Karpas-422 (cell line): ENCODE measurements around the gene STX7. TPM values are rescaled to one million over a fixed set of nuclear protein-coding genes. Genes with fewer than 3 reads are reported as not detected.
A peak's percentile ranks its signal among the peaks of the same experiment; 100 is the strongest.

Source experiments
- DNase-seq: peaks from one replicate; pipeline ENCODE4 v3.0.0-alpha.2; 2015
- H2AFZ ChIP-seq: fragments of 200-600 bp; sonication (generic); 2 replicates; pipeline ENCODE4 v1.6.1; 2014; ENCODE audit warnings: antibody characterized with exemption, low read length, mixed read lengths
- H3K27ac ChIP-seq: fragments of 200-600 bp; sonication (generic); 2 replicates; pipeline ENCODE4 v1.5.1; 2014; ENCODE audit warnings: mild to moderate bottlenecking, low read length, moderate library complexity
- H3K27me3 ChIP-seq: fragments of 200-600 bp; sonication (generic); 2 replicates; pipeline ENCODE4 v1.6.1; 2014; ENCODE audit warnings: low read length, mixed read lengths
- H3K36me3 ChIP-seq: fragments of 200-600 bp; sonication (generic); 2 replicates; pipeline ENCODE4 v1.6.1; 2014; ENCODE audit warnings: low read length, mixed read lengths; ENCODE audit not compliant: insufficient read depth
- H3K4me1 ChIP-seq: fragments of 200-600 bp; sonication (generic); 2 replicates; pipeline ENCODE4 v1.6.1; 2014; ENCODE audit warnings: mild to moderate bottlenecking, low read length, mixed read lengths
- H3K4me2 ChIP-seq: fragments of 200-600 bp; sonication (generic); 2 replicates; pipeline ENCODE4 v1.6.1; 2014; ENCODE audit warnings: low read length, low read depth, mild to moderate bottlenecking; ENCODE audit not compliant: poor library complexity, severe bottlenecking
- H3K4me3 ChIP-seq: fragments of 200-600 bp; sonication (generic); 2 replicates; pipeline ENCODE4 v1.5.1; 2014; ENCODE audit warnings: mild to moderate bottlenecking, antibody characterized with exemption, low read length, mixed read lengths
- H3K79me2 ChIP-seq: fragments of 200-600 bp; sonication (generic); 2 replicates; pipeline ENCODE4 v1.6.1; 2014; ENCODE audit warnings: mild to moderate bottlenecking, low read length, mixed read lengths
- H3K9ac ChIP-seq: fragments of 200-600 bp; sonication (generic); 2 replicates; pipeline ENCODE4 v1.6.0; 2014; ENCODE audit warnings: low read length
- H3K9me2 ChIP-seq: fragments of 200-600 bp; sonication (generic), shearing (Covaris generic); replicated peaks from 2 replicates; pipeline ENCODE4 v1.6.0; 2014; ENCODE audit warnings: mild to moderate bottlenecking, low read length, moderate library complexity; ENCODE audit not compliant: insufficient read depth
- H3K9me3 ChIP-seq: fragments of 300-700, 200-600 bp; sonication (generic); 2 replicates; pipeline ENCODE4 v1.6.1; 2014; ENCODE audit warnings: low read length, mixed read lengths
- H4K20me1 ChIP-seq: fragments of 200-600 bp; sonication (generic); 2 replicates; pipeline ENCODE4 v1.6.1; 2014; ENCODE audit warnings: mild to moderate bottlenecking, antibody characterized with exemption, low read length, low read depth; ENCODE audit not compliant: insufficient read depth
- total RNA-seq: library from RNA; depleted of rRNA; stranded (reverse); fragments of >200 nt; shearing (Covaris generic); gene quantifications from 2 replicates; pipeline ENCODE4 v1.2.3, GENCODE V29; 2014; ENCODE audit warnings: low replicate concordance

STX7 gene
- total RNA-seq, 1 experiment from 2014 or later: 39.7 TPM

DNA sequence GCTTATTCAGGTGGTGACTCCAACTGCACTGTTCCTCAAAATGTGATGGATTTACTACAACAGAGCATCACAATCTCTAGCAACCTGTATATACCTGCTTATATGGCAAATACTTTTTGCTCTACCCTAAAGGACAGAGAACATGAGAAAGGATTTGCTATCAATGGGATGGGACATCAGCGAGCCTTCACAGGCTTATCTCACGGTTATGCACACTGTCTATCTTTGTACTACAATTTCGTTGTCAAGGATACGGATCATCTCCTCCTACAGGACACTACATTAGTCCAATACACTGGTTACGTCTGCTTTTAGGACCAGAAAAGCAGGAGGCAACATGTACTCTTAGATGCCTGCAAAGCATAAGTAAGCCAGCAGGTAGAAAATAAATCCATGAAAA, 34.2 kb downstream of the STX7 start:
- no peaks in the 10 kb centered on the region for H3K9me2 ChIP-seq
- H3K4me3 ChIP-seq: no peak overlapping the region
- peaks cover 96% of the 10 kb centered on the region for H3K79me2 ChIP-seq
- H3K27ac ChIP-seq: no peak overlapping the region
- no peak overlapping the region for H2AFZ ChIP-seq
- no peak for DNase-seq
- no peak overlapping the region for H3K4me2 ChIP-seq
- H3K9ac ChIP-seq: no peak overlapping the region
- peaks cover 39% of the 10 kb centered on the region for H3K36me3 ChIP-seq
- 0 out of 2 replicates have a peak, but pooled peaks cover 4% of the 10 kb centered on the region for H4K20me1 ChIP-seq
- no peaks in the 10 kb centered on the region for H3K9me3 ChIP-seq
- H3K27me3 ChIP-seq: no peaks in the 10 kb centered on the region
- peaks cover 55% of the 10 kb centered on the region for H3K4me1 ChIP-seq

DNA sequence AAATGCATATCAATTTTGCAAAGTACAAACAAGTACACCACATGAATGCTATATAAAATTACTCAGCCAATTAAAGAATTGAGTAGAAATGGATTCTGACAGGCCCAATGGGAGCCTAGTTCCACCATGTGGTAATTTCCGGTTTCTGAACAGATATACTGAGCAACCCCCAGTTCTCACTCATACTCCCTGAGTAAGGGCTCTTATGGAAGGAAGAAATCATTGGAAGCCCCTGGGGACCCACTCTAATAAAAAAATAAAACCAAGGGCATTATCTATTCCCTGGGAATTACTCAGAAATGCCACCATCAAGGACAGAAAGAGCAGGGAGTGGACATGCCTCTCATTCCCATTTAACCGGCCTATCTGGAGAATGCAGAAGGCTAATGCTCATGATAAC, 34.6 kb downstream of the STX7 start:
- Histone ChIP-seq H3K27ac (no peak overlapping the region), H3K27me3 (no peaks in the 10 kb centered on the region), H3K9ac (no peak overlapping the region), H3K9me3 (no peaks in the 10 kb centered on the region), H3K9me2 (no peaks in the 10 kb centered on the region), H3K4me1 (peaks cover 55% of the 10 kb centered on the region), H3K4me3 (no peak overlapping the region), H3K79me2 (peaks cover 92% of the 10 kb centered on the region), H2AFZ (no peak overlapping the region), H3K4me2 (no peak overlapping the region), H4K20me1 (0 out of 2 replicates have a peak, but pooled peaks cover 4% of the 10 kb centered on the region), H3K36me3 (peaks cover 36% of the 10 kb centered on the region)
- DNase-seq: no peak

- Histone ChIP-seq H3K9me2 (no peaks in the 10 kb centered on the region), H3K27me3 (no peaks in the 10 kb centered on the region), H3K4me3 (no peak overlapping the region), H3K9me3 (no peaks in the 10 kb centered on the region), H3K27ac (no peak overlapping the region), H3K36me3 (peaks cover 32% of the 10 kb centered on the region), H3K4me2 (no peak overlapping the region), H2AFZ (no peak overlapping the region), H3K4me1 (peaks cover 42% of the 10 kb centered on the region), H3K79me2 (peaks cover 87% of the 10 kb centered on the region), H4K20me1 (0 out of 2 replicates have a peak, but pooled peaks cover 4% of the 10 kb centered on the region), H3K9ac (no peak overlapping the region)
- no peak for DNase-seq
Measured at GRCh38 chr6:132476688-132477087, 36.2 kb downstream of the STX7 start.

GRCh38 chr6:132475925-132476324, 37.0 kb downstream of the STX7 start:
- no peak for DNase-seq
- Histone ChIP-seq H3K4me3 (no peak overlapping the region), H3K27ac (no peak overlapping the region), H3K4me1 (peaks cover 35% of the 10 kb centered on the region), H3K79me2 (peaks cover 83% of the 10 kb centered on the region), H3K9ac (no peak overlapping the region), H2AFZ (no peak overlapping the region), H3K36me3 (peaks cover 34% of the 10 kb centered on the region), H3K9me3 (no peaks in the 10 kb centered on the region), H3K9me2 (no peaks in the 10 kb centered on the region), H4K20me1 (0 out of 2 replicates have a peak, but pooled peaks cover 4% of the 10 kb centered on the region), H3K27me3 (no peaks in the 10 kb centered on the region), H3K4me2 (no peak overlapping the region)

- Histone ChIP-seq H3K36me3 (peaks cover 54% of the 10 kb centered on the region), H3K27ac (no peak overlapping the region)
- no peak for DNase-seq
Measured at GRCh38 chr6:132471787-132472186, 41.1 kb downstream of the STX7 start.

DNA sequence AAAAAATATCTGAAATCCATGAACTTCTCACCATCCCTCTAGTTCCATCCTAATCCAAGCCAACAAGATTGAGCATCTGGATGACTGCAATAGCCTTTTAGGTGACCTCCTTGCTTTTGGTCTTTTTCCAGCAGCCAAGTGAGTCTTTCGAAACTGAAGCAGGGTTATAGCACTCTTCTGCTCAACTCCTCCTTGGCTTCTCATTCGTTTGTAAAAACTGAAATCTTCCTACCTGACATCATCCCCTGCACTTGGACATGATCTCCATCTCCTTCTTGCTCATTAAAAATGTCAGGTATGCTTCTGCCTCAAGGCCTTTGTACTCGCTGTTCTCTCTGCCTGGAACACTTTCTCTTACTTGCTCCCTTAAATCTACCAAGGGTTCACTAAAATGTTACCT, 46.0 kb downstream of the STX7 start:
- no peaks in the 10 kb centered on the region for H3K9me2 ChIP-seq
- H3K27me3 ChIP-seq: no peaks in the 10 kb centered on the region
- no peaks in the 10 kb centered on the region for H3K9me3 ChIP-seq
- DNase-seq: no peak
- H3K9ac ChIP-seq: no peak overlapping the region
- H3K79me2 ChIP-seq: peaks cover 18% of the 10 kb centered on the region; the same call in 1 of the 2 replicates
- H3K4me3 ChIP-seq: no peak overlapping the region
- no peak overlapping the region for H2AFZ ChIP-seq
- no peaks in the 10 kb centered on the region for H4K20me1 ChIP-seq
- H3K36me3 ChIP-seq: peaks cover 86% of the 10 kb centered on the region
- H3K27ac ChIP-seq: 0 out of 2 replicates have a peak overlapping the region, but pooled peaks have one; percentile 16
- peaks cover 19% of the 10 kb centered on the region for H3K4me1 ChIP-seq
- no peak overlapping the region for H3K4me2 ChIP-seq

More at GRCh38 chr6:132471787-132472186, 41.1 kb downstream of the STX7 start:
- H3K4me1 ChIP-seq: peaks cover 35% of the 10 kb centered on the region
- no peak overlapping the region for H3K9ac ChIP-seq
- no peaks in the 10 kb centered on the region for H3K9me2 ChIP-seq
- no peak overlapping the region for H2AFZ ChIP-seq
- no peaks in the 10 kb centered on the region for H3K9me3 ChIP-seq
- H3K4me3 ChIP-seq: no peak overlapping the region
- no peaks in the 10 kb centered on the region for H3K27me3 ChIP-seq
- no peaks in the 10 kb centered on the region for H4K20me1 ChIP-seq
- peaks cover 48% of the 10 kb centered on the region for H3K79me2 ChIP-seq
- no peak overlapping the region for H3K4me2 ChIP-seq

- H3K27ac ChIP-seq: peak overlapping the region; percentile 16; the same call in 1 of the 2 replicates
- no peaks in the 10 kb centered on the region for H3K9me3 ChIP-seq
- no peaks in the 10 kb centered on the region for H3K9me2 ChIP-seq
- H3K4me1 ChIP-seq: peaks cover 19% of the 10 kb centered on the region
- peaks cover 11% of the 10 kb centered on the region; the same call in 1 of the 2 replicates for H3K79me2 ChIP-seq
- no peak overlapping the region for H3K4me3 ChIP-seq
- H4K20me1 ChIP-seq: no peaks in the 10 kb centered on the region
- no peak overlapping the region for H3K9ac ChIP-seq
- H2AFZ ChIP-seq: no peak overlapping the region
- no peak for DNase-seq
- no peaks in the 10 kb centered on the region for H3K27me3 ChIP-seq
- H3K36me3 ChIP-seq: peaks cover 83% of the 10 kb centered on the region
- H3K4me2 ChIP-seq: no peak overlapping the region
Measured at GRCh38 chr6:132465530-132466485, 47.1 kb downstream of the STX7 start.

DNA sequence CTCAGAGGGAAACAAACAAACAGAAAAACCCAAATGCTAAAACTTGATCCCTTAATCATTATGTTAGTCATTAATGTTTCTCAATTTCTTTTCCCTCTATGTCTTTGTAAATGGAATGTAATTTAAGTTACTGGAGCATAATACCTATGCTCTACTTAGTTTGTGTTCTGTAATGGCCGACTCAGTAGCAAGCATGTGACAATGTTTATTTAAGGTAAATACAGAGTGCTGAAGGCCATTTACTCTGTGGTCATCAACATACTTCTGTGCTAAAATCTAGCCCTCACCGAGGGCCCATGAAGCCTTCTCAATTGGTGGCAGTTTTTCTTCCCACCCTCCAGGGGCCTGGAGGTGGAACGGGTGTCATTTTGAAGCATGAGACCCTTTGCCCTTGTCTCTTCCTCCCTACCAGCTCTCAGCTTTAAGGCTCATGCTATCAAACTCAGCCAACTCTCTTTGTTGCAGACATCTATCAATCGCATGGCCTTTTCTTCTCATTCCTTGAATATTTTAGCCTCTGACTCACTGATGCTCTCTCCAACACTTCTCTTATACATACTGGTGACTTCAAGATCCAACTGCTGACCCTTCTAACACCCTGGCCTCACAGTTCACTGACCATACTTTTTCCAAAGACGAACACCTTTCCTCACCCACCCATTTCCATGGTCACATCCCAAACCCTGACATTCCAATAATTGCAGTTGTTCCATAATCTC, 48.2 kb downstream of the STX7 start:
- Histone ChIP-seq H3K4me1 (peaks cover 19% of the 10 kb centered on the region), H3K27me3 (no peaks in the 10 kb centered on the region), H3K27ac (no peak overlapping the region), H4K20me1 (no peaks in the 10 kb centered on the region), H3K36me3 (peaks cover 88% of the 10 kb centered on the region), H3K79me2 (peaks cover 11% of the 10 kb centered on the region; the same call in 1 of the 2 replicates), H3K9me3 (no peaks in the 10 kb centered on the region), H2AFZ (no peak overlapping the region), H3K9ac (no peak overlapping the region), H3K4me3 (no peak overlapping the region), H3K9me2 (no peaks in the 10 kb centered on the region), H3K4me2 (no peak overlapping the region)
- no peak for DNase-seq
